Transverse colon (tissue), 4 donors: ENCODE results near the gene RNF144A. TPM values are rescaled to one million over a fixed set of nuclear protein-coding genes. Genes with fewer than 3 reads are reported as not detected.

Source experiments
- DNase-seq: peaks from one replicate; pipeline ENCODE4 v3.0.0-alpha.2; 2019
- H3K27ac ChIP-seq, 4 donors: fragments of 200-600 bp; sonication (generic); 2 replicates each; pipeline ENCODE4 v1.5.1; 2016 to 2018; ENCODE audit warnings: inconsistent platforms in 4 of 4
- H3K27me3 ChIP-seq: fragments of 200-600 bp; sonication (generic); 2 replicates; pipeline ENCODE4 v1.5.1; 2017; ENCODE audit warnings: inconsistent platforms
- H3K36me3 ChIP-seq, 4 donors: fragments of 200-600 bp; sonication (generic); 2 replicates each; pipeline ENCODE4 v1.5.1; 2017 to 2019; ENCODE audit warnings: inconsistent platforms in 4 of 4
- H3K4me1 ChIP-seq, 4 donors: fragments of 200-600 bp; sonication (generic); 2 replicates each; pipeline ENCODE4 v1.5.1; 2017 to 2020; ENCODE audit warnings: inconsistent platforms in 4 of 4
- H3K4me3 ChIP-seq, 4 donors: fragments of 200-600 bp; sonication (generic); 1 replicate in 1 of 4; 2 replicates in 3 of 4; pipeline versions ENCODE4 v1.5.1 to v1.6.1; 2017 to 2019; ENCODE audit warnings: inconsistent platforms in 4 of 4
- H3K9me3 ChIP-seq, 2 donors: fragments of 200-600 bp; sonication (generic); 2 replicates each; pipeline ENCODE4 v1.5.1; 2017 to 2019; ENCODE audit warnings: inconsistent platforms in 2 of 2
- CTCF ChIP-seq, 5 experiments: fragments of 200-600 bp in 3 of 5; fragments of 450-650 bp in 2 of 5; sonication (generic) in 3 of 5; IDR thresholded peaks; 1 replicate in 2 of 5; 2 replicates in 3 of 5; pipeline ENCODE4 v1.5.1; 2016 to 2017; ENCODE audit warnings: antibody characterized with exemption in 5 of 5, inconsistent platforms in 3 of 5, mild to moderate bottlenecking in 2 of 5, moderate library complexity in 1 of 5
- EP300 ChIP-seq: sonication (generic); formaldehyde crosslinking; IDR thresholded peaks from one replicate; pipeline ENCODE4 v1.6.1; 2017; ENCODE audit warnings: antibody characterized with exemption, low read depth
- POLR2A ChIP-seq: fragments of 450-650 bp; IDR thresholded peaks from one replicate; pipeline ENCODE4 v1.6.1; 2016; ENCODE audit warnings: antibody characterized with exemption, mild to moderate bottlenecking, moderate library complexity
- POLR2AphosphoS5 ChIP-seq, 3 donors: sonication (generic); formaldehyde crosslinking; IDR thresholded peaks; one replicate each; pipeline ENCODE4 v1.6.1; 2016; ENCODE audit warnings: antibody characterized with exemption in 3 of 3
- WGBS, 2 donors: methylation state at CpG; one replicate each; pipeline ENCODE4 v1.1.5; 2018; ENCODE audit warnings: low coverage in 1 of 2; 5-methylcytosine and 5-hydroxymethylcytosine counted together
- in situ Hi-C, 4 donors: fragments of 200-750 bp; cut with MboI; loops; one replicate each; pipeline versions ENCODE4 v1.15.0 to v1.15.1; 2017; ENCODE audit warnings: low sequenced_read_pairs in 3 of 4, low pct_ligation_motif_present in 1 of 4, low pct_unique_long_range_greater_than_20kb in 1 of 4
- intact Hi-C: fragments of 100-400 bp; cut with DNase I; formaldehyde crosslinking; loops from one replicate; pipeline ENCODE4 v1.15.1; 2023; ENCODE audit warnings: low total_unique reads
- total RNA-seq, 4 donors: library from RNA; depleted of rRNA; stranded (reverse); fragments of >200 nt; gene quantifications; one replicate each; pipeline ENCODE4 v1.1.0, GENCODE V29; 2016

RNF144A gene
- total RNA-seq, 4 donors from 2014 or later = 24.0 to 145 (median 83.0) TPM

DNA sequence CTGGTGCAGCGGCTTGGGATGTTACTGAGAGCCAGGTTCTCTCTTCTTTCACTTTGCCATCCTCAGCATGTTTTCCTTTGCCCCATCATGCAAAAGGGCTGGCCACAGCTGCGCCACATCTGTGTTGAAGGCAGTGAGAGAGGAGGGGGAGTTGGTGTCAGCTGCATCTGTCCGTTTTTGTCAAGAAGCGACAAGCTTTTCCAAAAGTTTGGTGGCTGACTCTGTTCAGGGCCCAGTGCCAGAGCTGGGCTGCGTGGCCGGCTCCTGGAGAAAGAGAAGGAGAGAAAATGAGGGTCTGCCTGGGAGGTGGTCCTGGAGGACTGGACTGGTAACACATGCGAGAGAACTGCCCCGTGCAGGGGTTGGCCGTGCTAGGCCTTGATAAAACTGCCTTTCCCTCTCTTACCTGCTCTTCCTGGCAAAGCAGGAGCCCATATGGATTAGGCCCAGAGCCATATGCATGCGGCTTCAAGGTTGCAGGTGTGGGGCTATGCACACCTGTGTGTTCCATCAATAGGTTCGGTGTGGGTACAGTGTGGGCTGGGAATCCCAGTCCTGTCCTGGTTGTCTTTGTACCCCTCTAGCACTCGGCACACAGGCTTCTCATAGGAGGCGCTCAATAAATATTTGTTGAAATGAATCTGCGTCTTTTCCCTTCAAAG is 9.0 kb downstream of the RNF144A start:
- intact Hi-C loops = no loop called here
- no peak for TF ChIP-seq EP300
- no peak for TF ChIP-seq POLR2A
- TF ChIP-seq POLR2AphosphoS5 (IDR thresholded peaks at IDR 0.05) = no peak
- no peak for TF ChIP-seq CTCF (IDR thresholded peaks at IDR 0.05)
- 92 to 100% methylated on average over 5 to 14 of the region's 14 CpGs for WGBS, 2 donors

DNA sequence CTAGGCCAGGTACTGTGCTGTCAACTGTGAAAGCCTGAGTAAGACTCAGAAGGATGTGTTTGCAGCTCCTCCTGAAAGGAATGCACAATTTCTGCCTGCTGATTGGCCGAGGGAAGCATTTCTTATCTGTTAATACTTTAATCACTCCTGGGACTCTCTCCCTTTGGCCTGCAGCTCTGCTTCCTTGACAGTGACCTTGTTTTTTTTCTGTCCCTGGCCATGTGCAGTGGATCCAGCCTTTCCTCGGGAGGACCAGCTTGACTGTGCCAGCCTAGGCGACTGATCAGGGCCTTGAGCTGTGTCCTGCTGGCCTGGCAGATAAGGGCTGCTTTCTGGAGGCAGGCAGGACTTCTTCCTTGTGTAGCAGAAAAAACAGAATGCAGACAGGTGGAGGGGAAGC is 10.0 kb downstream of the RNF144A start:
- H3K4me1 ChIP-seq = peaks cover 0 to 6% (median 1%) of the 10 kb centered on the region in 4 donors
- no peaks in the 10 kb centered on the region for H3K36me3 ChIP-seq
- H3K4me3 ChIP-seq = no peak overlapping the region
- H3K9me3 ChIP-seq = no peaks in the 10 kb centered on the region
- intact Hi-C loops (no loop called here), in situ Hi-C loops (no loop called here)
- no peak for TF ChIP-seq CTCF (IDR thresholded peaks at IDR 0.05)
- no peak for TF ChIP-seq EP300
- no peak for DNase-seq
- no peaks in the 10 kb centered on the region for H3K27me3 ChIP-seq
- H3K27ac ChIP-seq = no peak overlapping the region
- WGBS, 2 donors = 47 to 63% methylated on average over 3 of the region's 3 CpGs

More for the DNA sequence above, 9.0 kb downstream of the RNF144A start:
- no peak overlapping the region for H3K27ac ChIP-seq
- H3K36me3 ChIP-seq = no peaks in the 10 kb centered on the region
- no peak overlapping the region for H3K4me3 ChIP-seq
- in situ Hi-C loops = no loop called here
- no peaks in the 10 kb centered on the region for H3K27me3 ChIP-seq
- peaks cover 0 to 6% (median 1%) of the 10 kb centered on the region in 4 donors for H3K4me1 ChIP-seq
- no peak for DNase-seq
- H3K9me3 ChIP-seq = no peaks in the 10 kb centered on the region

- Histone ChIP-seq H3K9me3 (no peaks in the 10 kb centered on the region), H3K36me3 (no peaks in the 10 kb centered on the region), H3K27ac (no peak overlapping the region), H3K27me3 (no peaks in the 10 kb centered on the region), H3K4me3 (no peak overlapping the region), H3K4me1 (peaks cover 0 to 6% (median 1%) of the 10 kb centered on the region in 4 donors)
- 93% methylated on average over 3 of the region's 3 CpGs; no CpG with 5 or more reads in 1 of the 2 donors for WGBS, 2 donors
- intact Hi-C loops = no loop called here
- in situ Hi-C loops = no loop called here
- TF ChIP-seq EP300 (no peak), CTCF (IDR thresholded peaks at IDR 0.05) (no peak), POLR2A (no peak), POLR2AphosphoS5 (IDR thresholded peaks at IDR 0.05) (no peak)
- no peak for DNase-seq
These were observed 10.5 kb downstream of the RNF144A start for GRCh38 chr2:6927753-6928152.

- no peaks in the 10 kb centered on the region for H3K27me3 ChIP-seq
- H3K9me3 ChIP-seq = no peaks in the 10 kb centered on the region
- no peak overlapping the region for H3K4me3 ChIP-seq
- TF ChIP-seq POLR2AphosphoS5 (IDR thresholded peaks at IDR 0.05) = no peak
- no peak for TF ChIP-seq POLR2A
- no peak for TF ChIP-seq EP300
- TF ChIP-seq CTCF (IDR thresholded peaks at IDR 0.05) = no peak
- WGBS, 2 donors = 87 to 93% methylated on average over 3 to 9 of the region's 9 CpGs
- no peaks in the 10 kb centered on the region for H3K36me3 ChIP-seq
- no peak overlapping the region for H3K27ac ChIP-seq
- H3K4me1 ChIP-seq = peaks cover 0 to 6% (median 1%) of the 10 kb centered on the region in 4 donors
- DNase-seq = no peak
- intact Hi-C loops (no loop called here), in situ Hi-C loops (no loop called here)
These were observed 11.2 kb downstream of the RNF144A start for GRCh38 chr2:6928452-6928851.
